HCT116 (cell line): Measurements from ENCODE around the gene RCSD1. TPM values are rescaled to one million over a fixed set of nuclear protein-coding genes. Genes with fewer than 3 reads are reported as not detected.
A peak's percentile ranks its signal among the peaks of the same experiment; 100 is the strongest.

Experiments used
- ATAC-seq: fragments of 200-7000 bp; cut with Tn5 transposase; 2 replicates; pipeline ENCODE4 v1.9.1; 2020; ENCODE audit warnings: mild to moderate bottlenecking, moderate library complexity
- BruUV-seq: library from RNA; stranded (reverse); fragments of 400-500 nt; replicated peaks from 2 replicates; lab custom pipeline; 2021; lab: Mats Ljungman, UMichigan
- CTCF ChIA-PET: fragments of 300-600 bp; sonication (Branson Sonifier 250); formaldehyde crosslinking; loops from one replicate; lab custom pipeline; 2021; ENCODE audit warnings: antibody characterized with exemption; lab: Charles Lee
- POLR2A ChIA-PET: fragments of 300-600, 350-600 bp; sonication (Branson Sonifier 250); formaldehyde crosslinking; loops from one replicate; lab custom pipeline; 2021; ENCODE audit warnings: antibody characterized with exemption; lab: Charles Lee
- RAD21 ChIA-PET, 2 experiments: fragments of 300-600 bp; sonication (Branson Sonifier 250); formaldehyde crosslinking; loops; one replicate each; lab custom pipeline; 2023; ENCODE audit warnings: low total read pairs in 2 of 2; ENCODE audit not compliant: uncharacterized antibody in 2 of 2, unreplicated experiment in 2 of 2, low non-redundant PET in 1 of 2; lab: Charles Lee
- DNase-seq: peaks from one replicate; pipeline ENCODE4 v3.0.0-alpha.2; 2010; ENCODE audit warnings: low read depth, low spot score
- H2AFZ ChIP-seq: fragments of 200-600 bp; shearing (Covaris generic), sonication (generic); 2 replicates; pipeline ENCODE4 v1.6.1; 2017; ENCODE audit warnings: low read depth, mixed run types, mixed read lengths, antibody characterized with exemption, low read length; ENCODE audit not compliant: poor library complexity, severe bottlenecking
- H3K27ac ChIP-seq: 2 replicates; pipeline ENCODE4 v1.5.1; 2012; ENCODE audit warnings: low read depth, low read length
- H3K27me3 ChIP-seq: fragments of 200-600 bp; sonication (generic); 2 replicates; pipeline ENCODE4 v1.6.1; 2016; ENCODE audit warnings: mixed run types, low read length, mixed read lengths; ENCODE audit not compliant: insufficient read depth
- H3K36me3 ChIP-seq, 2 experiments: fragments of 200-500 bp in 1 of 2; fragments of 200-600 bp in 1 of 2; sonication (Bioruptor generic) in 1 of 2; sonication (generic) in 1 of 2; 2 replicates each; pipeline versions ENCODE4 v1.5.1 to v1.6.1; 2014 to 2016; ENCODE audit warnings: low read length in 2 of 2, inconsistent platforms in 1 of 2, mixed read lengths in 1 of 2, mixed run types in 1 of 2; ENCODE audit not compliant: insufficient read depth in 2 of 2, control insufficient read depth in 1 of 2
- H3K4me1 ChIP-seq, 2 experiments: fragments of 200-600 bp in 1 of 2; sonication (generic) in 1 of 2; 2 replicates each; pipeline versions ENCODE4 v1.5.1 to v1.6.1; 2012 to 2017; ENCODE audit warnings: low read length in 2 of 2, inconsistent platforms in 1 of 2, mild to moderate bottlenecking in 1 of 2, mixed read lengths in 1 of 2, mixed run types in 1 of 2, moderate library complexity in 1 of 2; ENCODE audit not compliant: insufficient read depth in 2 of 2, control insufficient read depth in 1 of 2
- H3K4me2 ChIP-seq: fragments of 200-600 bp; sonication (generic); 2 replicates; pipeline ENCODE4 v1.6.1; 2017; ENCODE audit warnings: mixed run types, low read length, mixed read lengths
- H3K4me3 ChIP-seq, 2 experiments: fragments of 200-600 bp in 1 of 2; sonication (generic) in 1 of 2; replicated peaks in 1 of 2; 2 replicates each; pipeline ENCODE4 v1.5.1; 2011 to 2016; ENCODE audit warnings: low read length in 2 of 2, control low read depth in 1 of 2, low read depth in 1 of 2, mild to moderate bottlenecking in 1 of 2, mixed read lengths in 1 of 2, mixed run types in 1 of 2
- H3K79me2 ChIP-seq: fragments of 200-600 bp; sonication (generic); 2 replicates; pipeline ENCODE4 v1.6.1; 2017; ENCODE audit warnings: mild to moderate bottlenecking, mixed run types, low read length, moderate library complexity, mixed read lengths; ENCODE audit not compliant: insufficient read depth
- H3K9ac ChIP-seq: fragments of 200-600 bp; sonication (generic); 2 replicates; pipeline ENCODE4 v1.6.1; 2016; ENCODE audit warnings: low read length, mixed read lengths
- H3K9me2 ChIP-seq: fragments of 200-600 bp; sonication (generic), shearing (Covaris generic); 2 replicates; pipeline ENCODE4 v1.6.1; 2017; ENCODE audit warnings: mixed run types, mild to moderate bottlenecking, moderate library complexity; ENCODE audit not compliant: insufficient read depth
- H3K9me3 ChIP-seq, 2 experiments: fragments of 200-500 bp in 1 of 2; fragments of 200-600 bp in 1 of 2; sonication (Bioruptor generic) in 1 of 2; sonication (generic) in 1 of 2; 2 replicates each; pipeline ENCODE4 v1.6.1; 2014 to 2017; ENCODE audit warnings: low read length in 2 of 2, mixed read lengths in 2 of 2, inconsistent platforms in 1 of 2, low read depth in 1 of 2, mild to moderate bottlenecking in 1 of 2, mixed run types in 1 of 2, moderate library complexity in 1 of 2; ENCODE audit not compliant: control insufficient read depth in 1 of 2, insufficient read depth in 1 of 2
- H4K20me1 ChIP-seq: fragments of 200-600 bp; sonication (generic), shearing (Covaris generic); 2 replicates; pipeline ENCODE4 v1.6.1; 2017; ENCODE audit warnings: mixed run types, mild to moderate bottlenecking, moderate library complexity; ENCODE audit not compliant: insufficient read depth
- CBX3 ChIP-seq: IDR thresholded peaks from 2 replicates; pipeline ENCODE4 v1.6.1; 2012; ENCODE audit warnings: low read depth
- JUND ChIP-seq: IDR thresholded peaks from 2 replicates; pipeline ENCODE4 v1.6.1; 2012
- RAD21 ChIP-seq: IDR thresholded peaks from 2 replicates; pipeline ENCODE4 v1.6.1; 2012; ENCODE audit warnings: low read depth, mild to moderate bottlenecking
- SIN3A ChIP-seq: IDR thresholded peaks from 2 replicates; pipeline ENCODE4 v1.6.1; 2012; ENCODE audit warnings: low read depth
- SP1 ChIP-seq: IDR thresholded peaks from 2 replicates; pipeline ENCODE4 v1.6.1; 2012; ENCODE audit warnings: low read depth
- SRF ChIP-seq: IDR thresholded peaks from 2 replicates; pipeline ENCODE4 v1.6.1; 2012; ENCODE audit warnings: low read depth
- TCF7L2 ChIP-seq: IDR thresholded peaks from 2 replicates; pipeline ENCODE4 v1.7.0; 2011; ENCODE audit warnings: borderline replicate concordance, inconsistent platforms; ENCODE audit not compliant: insufficient read depth, insufficient read length; ENCODE audit errors: extremely low read depth
- intact Hi-C: fragments of 100-400 bp; cut with micrococcal nuclease; formaldehyde crosslinking; loops from 2 replicates; pipeline ENCODE4 v1.10.0; 2022
- total RNA-seq: library from RNA; stranded (reverse); gene quantifications from one replicate; pipeline ENCODE4 v1.2.1, GENCODE V29; 2021; ENCODE audit not compliant: unreplicated experiment
- TF ChIP-seq, protein P1 (sequence below), 3 experiments: fragments of 200-600 bp in 1 of 3; sonication (generic) in 1 of 3; IDR thresholded peaks in 2 of 3; conservative IDR thresholded peaks in 1 of 3; 2 replicates each; pipeline ENCODE4 v1.5.1; 2012 to 2017; ENCODE audit warnings: low read depth in 2 of 3, low read length in 2 of 3, antibody characterized with exemption in 1 of 3, borderline replicate concordance in 1 of 3, control low read depth in 1 of 3, mild to moderate bottlenecking in 1 of 3, mixed read lengths in 1 of 3, mixed run types in 1 of 3, moderate library complexity in 1 of 3; ENCODE audit not compliant: insufficient read depth in 1 of 3

Gene RCSD1
- total RNA-seq, 1 experiment from 2014 or later = 0.15 TPM

DNA sequence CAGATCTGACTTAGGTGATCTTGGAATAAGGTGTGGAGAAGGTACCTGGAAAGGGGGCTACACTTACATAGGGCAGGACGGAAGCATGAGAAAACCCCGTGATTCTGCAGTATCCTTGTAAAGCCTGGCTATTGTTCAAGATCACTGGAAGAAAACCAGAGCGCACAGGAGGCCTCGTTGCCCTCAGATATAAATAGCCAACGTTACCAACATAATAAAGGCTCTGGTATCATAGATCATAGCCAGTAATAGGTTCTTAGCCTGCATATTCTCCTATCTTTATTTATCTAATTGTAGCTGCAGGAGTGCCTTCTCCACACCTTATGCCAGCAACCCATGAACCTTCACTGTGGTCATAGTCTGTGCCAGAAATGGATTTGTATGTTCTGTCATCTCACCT is 55.8 kb downstream of the RCSD1 start:
- no peaks in the 10 kb centered on the region for H3K9me2 ChIP-seq
- CTCF ChIA-PET = interaction anchor here (3.1 kb wide), 1 partner anchor 85 kb away, joined by 44 read pairs; no protein-coding TSS in a partner anchor
- no peaks in the 10 kb centered on the region for H3K79me2 ChIP-seq
- no peaks in the 10 kb centered on the region for H4K20me1 ChIP-seq
- TF ChIP-seq SRF (no peak), JUND (no peak), SIN3A (no peak), SP1 (no peak), TCF7L2 (no peak)
- H3K36me3 ChIP-seq = no peaks in the 10 kb centered on the region
- H2AFZ ChIP-seq = no peak overlapping the region
- no peak overlapping the region for H3K4me3 ChIP-seq
- no peak overlapping the region for H3K27ac ChIP-seq
- H3K4me1 ChIP-seq = no peaks in the 10 kb centered on the region
- no peaks in the 10 kb centered on the region for H3K27me3 ChIP-seq
- DNase-seq (no peak), ATAC-seq (no peak)
- intact Hi-C loops = loop anchor here (5.0 kb wide), 1 partner anchor 619 kb away; no protein-coding TSS in a partner anchor
- BruUV-seq = no TSS peak
- RAD21 ChIA-PET = no interaction called here
- no peak overlapping the region for H3K4me2 ChIP-seq
- no peaks in the 10 kb centered on the region for H3K9me3 ChIP-seq
- no peak overlapping the region for H3K9ac ChIP-seq
- POLR2A ChIA-PET = no interaction called here

- TF ChIP-seq, protein P1, sequence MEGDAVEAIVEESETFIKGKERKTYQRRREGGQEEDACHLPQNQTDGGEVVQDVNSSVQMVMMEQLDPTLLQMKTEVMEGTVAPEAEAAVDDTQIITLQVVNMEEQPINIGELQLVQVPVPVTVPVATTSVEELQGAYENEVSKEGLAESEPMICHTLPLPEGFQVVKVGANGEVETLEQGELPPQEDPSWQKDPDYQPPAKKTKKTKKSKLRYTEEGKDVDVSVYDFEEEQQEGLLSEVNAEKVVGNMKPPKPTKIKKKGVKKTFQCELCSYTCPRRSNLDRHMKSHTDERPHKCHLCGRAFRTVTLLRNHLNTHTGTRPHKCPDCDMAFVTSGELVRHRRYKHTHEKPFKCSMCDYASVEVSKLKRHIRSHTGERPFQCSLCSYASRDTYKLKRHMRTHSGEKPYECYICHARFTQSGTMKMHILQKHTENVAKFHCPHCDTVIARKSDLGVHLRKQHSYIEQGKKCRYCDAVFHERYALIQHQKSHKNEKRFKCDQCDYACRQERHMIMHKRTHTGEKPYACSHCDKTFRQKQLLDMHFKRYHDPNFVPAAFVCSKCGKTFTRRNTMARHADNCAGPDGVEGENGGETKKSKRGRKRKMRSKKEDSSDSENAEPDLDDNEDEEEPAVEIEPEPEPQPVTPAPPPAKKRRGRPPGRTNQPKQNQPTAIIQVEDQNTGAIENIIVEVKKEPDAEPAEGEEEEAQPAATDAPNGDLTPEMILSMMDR (IDR thresholded peaks at IDR 0.05 in 2 of 3, conservative IDR thresholded peaks at IDR 0.05 in 1 of 3; ENCODE audit: borderline replicate concordance in 1 of 3, insufficient read depth in 1 of 3, low read depth in 2 of 3, low read length in 2 of 3) = peak; percentile 83 to 89 (median 85)
- TF ChIP-seq CBX3 (no peak), RAD21 (peak; percentile 89)
- H3K9ac ChIP-seq = no peak overlapping the region
- ATAC-seq = peak; percentile 86
- intact Hi-C loops = loop anchor here (1.0 to 5.0 kb wide), 3 partner anchors 88 to 621 kb away; no protein-coding TSS in a partner anchor
- no peak overlapping the region for H3K4me2 ChIP-seq
- H3K27ac ChIP-seq = no peak overlapping the region
- no peaks in the 10 kb centered on the region for H3K79me2 ChIP-seq
- H2AFZ ChIP-seq = peak overlapping the region; percentile 14
- H4K20me1 ChIP-seq = no peaks in the 10 kb centered on the region
- H3K4me1 ChIP-seq = no peaks in the 10 kb centered on the region
- H3K9me2 ChIP-seq = no peaks in the 10 kb centered on the region
- RAD21 ChIA-PET = interaction anchor here in 1 of 2 experiments (1.6 kb wide), 1 partner anchor 87 kb away, joined by 6 read pairs; no protein-coding TSS in a partner anchor
- BruUV-seq = no TSS peak
- H3K4me3 ChIP-seq = no peak overlapping the region
- POLR2A ChIA-PET = no interaction called here
- no peaks in the 10 kb centered on the region for H3K36me3 ChIP-seq
- peak; percentile 72 for DNase-seq
- CTCF ChIA-PET = interaction anchor here (0.7 to 3.1 kb wide), 6 partner anchors 22 to 233 kb away, joined by 3 to 44 read pairs (median 4); no protein-coding TSS in a partner anchor
- H3K27me3 ChIP-seq = no peaks in the 10 kb centered on the region
- no peaks in the 10 kb centered on the region for H3K9me3 ChIP-seq
Measured at GRCh38 chr1:167687919-167688519, 58.0 kb downstream of the RCSD1 start.
